CD4-positive, alpha-beta T cell treated with Interleukin-2 at 100 ng/mL for 4 hours (primary cell): ENCODE measurements around the gene UGT1A10.
"Not testable (repeated sequence)": the region's sequence is repeated elsewhere in the genome, so short reads cannot be mapped to it uniquely, and the experiment has no call there.

Experiments
- DNase-seq: peaks from one replicate; pipeline ENCODE4 v3.0.0-alpha.2; 2020; ENCODE audit warnings: low spot score

The UGT1A10 gene

GRCh38 chr2:233743464-233744259, 107.4 kb downstream of the UGT1A10 start:
- no peak for DNase-seq

DNA sequence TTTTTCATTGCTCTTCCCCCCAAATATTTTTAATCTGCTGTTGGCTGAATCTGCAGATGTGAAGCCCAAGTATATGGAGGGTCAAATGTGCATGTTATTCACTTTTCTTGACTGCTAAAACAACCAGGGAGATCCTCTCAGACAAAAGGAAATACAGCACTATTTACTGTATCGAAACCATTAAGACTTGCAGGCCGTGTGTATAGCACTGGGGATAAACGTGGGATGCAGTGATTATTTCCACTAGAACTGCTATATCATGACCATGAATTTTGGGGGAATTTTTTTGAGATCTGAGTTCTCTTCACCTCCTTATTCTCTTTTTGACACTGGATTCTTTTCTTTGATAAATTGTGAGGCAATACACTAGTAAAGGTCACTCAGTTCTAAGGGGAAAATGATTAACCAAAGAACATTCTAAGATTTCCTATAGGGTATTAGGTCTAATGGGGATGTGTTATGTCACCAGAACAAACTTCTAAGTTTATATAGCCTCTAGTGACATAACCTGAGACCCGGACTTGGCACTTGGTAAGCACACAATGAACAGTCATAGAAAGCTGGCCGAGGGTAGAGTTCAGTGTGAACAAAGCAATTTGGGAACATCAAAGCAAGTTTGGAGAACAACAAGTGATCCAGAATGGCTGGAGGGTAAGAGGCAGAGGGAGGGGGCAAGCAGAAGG, 109.0 kb downstream of the UGT1A10 start:
- DNase-seq = no peak

- not testable (repeated sequence) for DNase-seq
These were observed 109.6 kb downstream of the UGT1A10 start for GRCh38 chr2:233745838-233746237.

- DNase-seq = no peak
These were observed 110.4 kb downstream of the UGT1A10 start for GRCh38 chr2:233746475-233747282.

DNA sequence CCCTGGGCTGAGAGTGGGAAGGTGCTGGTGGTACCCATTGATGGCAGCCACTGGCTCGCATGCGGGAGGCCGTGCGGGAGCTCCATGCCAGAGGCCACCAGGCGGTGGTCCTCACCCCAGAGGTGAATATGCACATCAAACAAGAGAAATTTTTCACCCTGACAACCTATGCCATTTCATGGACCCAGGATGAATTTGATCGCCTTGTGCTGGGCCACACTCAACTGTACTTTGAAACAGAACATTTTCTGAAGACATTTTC, 111.0 kb downstream of the UGT1A10 start:
- no peak for DNase-seq

- not testable (repeated sequence) for DNase-seq
These were observed 114.4 kb downstream of the UGT1A10 start for GRCh38 chr2:233750689-233751088.

- not testable (repeated sequence) for DNase-seq
These were observed 115.2 kb downstream of the UGT1A10 start for GRCh38 chr2:233751212-233752009.

DNA sequence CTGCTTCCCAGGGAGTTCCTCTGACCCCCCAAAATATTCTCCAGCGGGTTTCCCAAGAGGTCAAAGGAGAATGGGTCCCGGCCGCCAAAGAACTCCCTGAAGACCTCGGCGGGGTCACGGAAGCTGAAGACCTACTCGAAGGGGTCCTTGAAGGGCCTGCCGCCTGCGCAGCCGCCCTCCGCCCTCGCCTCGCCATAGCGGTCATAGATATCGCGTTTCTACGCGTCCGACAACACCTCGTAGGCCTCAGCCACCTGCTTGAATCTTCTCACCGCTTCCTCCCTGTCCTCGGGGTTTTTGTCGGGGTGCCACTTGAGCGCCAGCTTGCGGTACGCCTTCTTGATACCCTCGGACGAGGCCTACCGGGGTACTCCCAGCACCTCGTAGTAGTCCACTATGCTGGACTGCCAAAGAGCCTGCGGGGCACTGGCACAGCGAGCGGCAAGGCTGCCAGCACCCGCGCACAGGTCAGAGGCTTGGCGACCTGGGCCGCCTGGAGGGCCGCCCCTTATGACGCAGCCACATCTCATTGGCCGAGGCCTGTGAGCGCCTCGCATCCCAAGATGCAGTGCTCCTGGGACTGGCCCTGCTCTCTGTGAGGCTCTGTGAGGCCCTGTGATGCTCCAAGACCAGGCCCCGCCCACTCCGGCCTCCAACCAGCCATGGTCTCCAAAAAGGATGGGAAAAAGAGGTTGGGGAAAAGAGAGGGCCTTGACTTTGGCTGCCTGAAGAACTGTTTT, 118.8 kb downstream of the UGT1A10 start:
- no peak for DNase-seq

DNA sequence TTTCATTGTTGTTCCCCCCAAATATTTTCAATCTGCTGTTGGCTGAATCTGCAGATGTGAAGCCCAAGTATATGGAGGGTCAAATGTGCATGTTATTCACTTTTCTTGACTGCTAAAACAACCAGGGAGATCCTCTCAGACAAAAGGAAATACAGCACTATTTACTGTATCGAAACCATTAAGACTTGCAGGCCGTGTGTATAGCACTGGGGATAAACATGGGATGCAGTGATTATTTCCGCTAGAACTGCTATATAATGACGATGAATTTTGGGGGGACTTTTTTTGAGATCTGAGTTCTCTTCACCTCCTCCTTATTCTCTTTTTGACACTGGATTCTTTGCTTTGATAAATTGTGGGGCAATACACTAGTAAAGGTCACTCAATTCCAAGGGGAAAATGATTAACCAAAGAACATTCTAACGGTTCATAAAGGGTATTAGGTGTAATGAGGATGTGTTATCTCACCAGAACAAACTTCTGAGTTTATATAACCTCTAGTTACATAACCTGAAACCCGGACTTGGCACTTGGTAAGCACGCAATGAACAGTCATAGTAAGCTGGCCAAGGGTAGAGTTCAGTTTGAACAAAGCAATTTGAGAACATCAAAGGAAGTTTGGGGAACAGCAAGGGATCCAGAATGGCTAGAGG, 120.3 kb downstream of the UGT1A10 start:
- DNase-seq = no peak

- DNase-seq = no peak
These were observed 121.9 kb downstream of the UGT1A10 start for GRCh38 chr2:233758141-233758540.

DNA sequence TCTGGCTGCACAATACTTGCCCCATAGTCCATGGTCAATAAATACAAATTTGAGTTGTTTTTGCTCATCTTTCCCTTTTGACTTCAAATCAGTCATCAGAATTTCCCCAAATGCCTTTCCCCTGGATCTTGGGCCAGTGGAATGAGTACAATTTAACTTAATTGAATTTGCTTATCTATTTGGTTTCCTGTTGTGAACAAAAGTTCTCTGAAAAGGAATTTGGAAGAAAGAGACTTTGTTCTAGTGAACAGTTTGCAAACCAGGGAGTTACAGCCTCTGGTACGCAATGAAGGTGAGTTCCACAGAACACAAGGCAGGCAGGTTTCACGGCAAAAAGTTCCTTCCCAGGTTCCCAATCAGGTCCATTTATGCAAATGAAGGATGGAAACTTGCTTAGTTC, 122.6 kb downstream of the UGT1A10 start:
- DNase-seq = no peak

GRCh38 chr2:233760043-233760442, 123.8 kb downstream of the UGT1A10 start, which contains the start of gene UGT1A1:
Gene UGT1A1 (plus strand): TSS chr2:233760270. CDS start chr2:233760288, 18 bp downstream.
- no peak for DNase-seq

DNA sequence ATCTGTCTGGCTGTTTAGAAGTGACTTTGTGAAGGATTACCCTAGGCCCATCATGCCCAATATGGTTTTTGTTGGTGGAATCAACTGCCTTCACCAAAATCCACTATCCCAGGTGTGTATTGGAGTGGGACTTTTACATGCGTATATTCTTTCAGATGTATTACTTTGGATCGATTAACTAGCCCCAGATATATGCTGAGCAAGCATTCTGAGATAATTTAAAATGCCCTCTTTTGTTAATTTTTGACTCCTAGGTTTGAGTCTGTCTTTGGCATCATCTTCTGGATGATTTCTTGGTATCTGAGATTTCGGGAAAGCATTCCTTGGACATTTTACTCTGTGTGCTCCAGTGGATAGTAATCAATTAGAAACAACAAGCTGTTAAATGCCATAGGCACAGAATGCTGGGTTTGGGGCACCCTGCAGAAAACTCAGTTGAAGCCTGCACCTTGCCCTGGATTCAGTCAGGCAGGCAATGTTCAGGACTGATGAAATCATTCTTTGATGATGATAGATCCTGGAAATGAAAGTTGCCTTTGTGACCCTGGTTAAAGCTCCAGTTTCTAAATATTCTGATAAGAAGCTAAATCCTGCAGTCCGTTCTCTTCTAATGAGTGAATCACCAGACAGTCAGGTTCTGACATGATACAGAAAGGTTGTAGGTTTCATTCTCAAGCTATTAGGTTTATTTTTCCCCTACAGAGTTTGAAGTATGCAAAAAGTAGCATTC, 125.0 kb downstream of the UGT1A10 start:
- no peak for DNase-seq

GRCh38 chr2:233764264-233764663, 128.0 kb downstream of the UGT1A10 start:
- no peak for DNase-seq

GRCh38 chr2:233764761-233765160, 128.5 kb downstream of the UGT1A10 start:
- no peak for DNase-seq

- no peak for DNase-seq
These were observed 130.2 kb downstream of the UGT1A10 start for GRCh38 chr2:233766416-233766815.

DNA sequence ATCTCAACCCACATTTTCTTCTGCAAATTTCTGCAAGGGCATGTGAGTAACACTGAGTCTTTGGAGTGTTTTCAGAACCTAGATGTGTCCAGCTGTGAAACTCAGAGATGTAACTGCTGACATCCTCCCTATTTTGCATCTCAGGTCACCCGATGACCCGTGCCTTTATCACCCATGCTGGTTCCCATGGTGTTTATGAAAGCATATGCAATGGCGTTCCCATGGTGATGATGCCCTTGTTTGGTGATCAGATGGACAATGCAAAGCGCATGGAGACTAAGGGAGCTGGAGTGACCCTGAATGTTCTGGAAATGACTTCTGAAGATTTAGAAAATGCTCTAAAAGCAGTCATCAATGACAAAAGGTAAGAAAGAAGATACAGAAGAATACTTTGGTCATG, 131.8 kb downstream of the UGT1A10 start:
- no peak for DNase-seq

GRCh38 chr2:233769260-233769659, 133.0 kb downstream of the UGT1A10 start:
- no peak for DNase-seq

GRCh38 chr2:233772153-233772552, 135.9 kb downstream of the UGT1A10 start:
- DNase-seq = no peak

DNA sequence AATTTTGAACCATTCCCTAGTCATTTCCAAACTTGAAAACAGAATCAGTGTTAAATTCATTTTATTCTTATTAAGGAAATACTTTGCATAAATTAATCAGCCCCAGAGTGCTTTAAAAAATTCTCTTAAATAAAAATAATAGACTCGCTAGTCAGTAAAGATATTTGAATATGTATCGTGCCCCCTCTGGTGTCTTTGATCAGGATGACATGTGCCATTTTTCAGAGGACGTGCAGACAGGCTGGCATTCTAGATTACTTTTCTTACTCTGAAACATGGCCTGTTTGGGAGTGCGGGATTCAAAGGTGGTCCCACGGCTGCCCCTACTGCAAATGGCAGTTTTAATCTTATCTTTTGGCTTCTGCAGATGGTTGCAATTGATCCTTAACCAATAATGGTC, 136.3 kb downstream of the UGT1A10 start:
- no peak for DNase-seq
